HG02938 (cell line): ENCODE data around the gene PTMS.
"Not testable (repeated sequence)": the region's sequence is repeated elsewhere in the genome, so short reads cannot be mapped to it uniquely, and the experiment has no call there.

ENCODE experiments used
- ATAC-seq: cut with Tn5 transposase; IDR thresholded peaks from one replicate; pipeline ENCODE4 v1.9.1; 2021; ENCODE audit warnings: mild to moderate bottlenecking, moderate library complexity; ENCODE audit not compliant: unreplicated experiment

PTMS gene

DNA sequence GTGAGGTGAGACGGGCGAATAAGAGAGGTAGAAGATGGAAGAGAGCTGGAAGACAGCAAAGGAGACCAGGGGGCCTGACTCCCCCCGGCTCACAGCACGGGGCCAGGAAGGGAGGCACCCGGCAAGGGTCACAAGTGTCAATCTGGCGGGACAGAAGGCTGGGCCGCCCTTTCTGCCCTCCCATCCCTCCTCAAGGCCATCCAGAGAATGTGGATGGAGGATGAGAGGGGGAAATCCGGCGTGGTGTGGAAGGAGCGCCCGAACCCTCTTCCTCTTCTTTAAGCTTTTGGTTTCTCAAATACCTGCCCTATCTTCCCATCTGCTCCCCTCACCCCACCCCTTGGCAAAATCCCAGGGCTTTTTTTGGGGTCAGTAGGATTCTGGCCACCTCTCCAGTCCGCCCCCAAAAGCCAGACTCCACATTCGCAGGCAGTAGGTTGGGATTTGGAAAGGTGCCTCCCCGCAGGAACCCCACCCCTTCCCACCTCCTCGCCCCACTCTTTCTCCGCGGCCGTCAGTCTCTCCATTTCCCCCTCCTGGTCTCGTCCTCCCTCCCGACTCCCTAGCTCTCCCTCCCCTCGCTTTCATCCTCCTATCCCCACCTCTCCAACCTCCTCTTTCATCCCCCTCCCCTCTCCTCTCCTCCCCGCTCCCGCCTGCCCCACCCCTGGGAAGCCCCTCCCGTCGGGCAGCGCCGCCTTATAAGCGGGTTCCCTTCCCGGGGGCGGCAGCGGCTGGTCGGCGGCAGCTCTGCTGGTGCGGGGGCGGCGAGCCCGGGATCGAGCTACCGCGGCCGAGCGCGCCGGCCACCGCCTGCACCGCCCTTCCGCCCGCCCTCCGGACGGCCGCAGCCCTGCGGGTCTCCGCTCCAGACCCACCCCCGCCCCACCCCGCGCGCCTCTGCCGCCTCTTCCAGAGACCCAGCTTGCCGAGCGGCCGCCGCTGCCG, at the start of gene PTMS:
TSS of gene PTMS (plus strand) at position 730 of the 948 bp plus-strand sequence. CDS start 343 bp downstream, outside the sequence.
- peak; percentile 6 for ATAC-seq

GRCh38 chr12:6716874-6717437, 49.2 kb upstream of the PTMS start:
- ATAC-seq: no peak

DNA sequence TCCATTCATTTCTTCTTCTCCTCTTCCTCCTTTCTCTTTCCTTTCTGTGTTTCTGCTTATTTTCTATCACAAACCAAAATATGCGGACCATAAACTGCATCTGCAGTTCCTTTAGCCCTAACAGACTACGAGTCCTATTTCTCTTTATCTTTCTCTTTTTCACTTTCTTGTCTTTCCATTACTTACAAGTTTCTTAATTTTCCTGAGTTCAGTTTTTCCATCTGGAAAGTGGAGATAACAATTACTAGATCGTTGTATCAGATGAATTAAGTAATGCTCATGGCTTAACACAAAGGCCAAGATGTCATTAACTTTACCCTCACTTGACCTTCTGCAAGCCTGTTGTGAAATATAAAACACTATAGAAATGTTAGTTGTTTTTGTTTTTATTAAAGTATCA, 43.3 kb upstream of the PTMS start:
- ATAC-seq: no peak

- peak; percentile 88 for ATAC-seq
These were observed 42.4 kb upstream of the PTMS start, which contains the start of gene COPS7A for GRCh38 chr12:6723607-6724408. Gene COPS7A, plus strand, starts transcription at chr12:6724046. Its CDS starts 611 bp downstream, at chr12:6724657.

DNA sequence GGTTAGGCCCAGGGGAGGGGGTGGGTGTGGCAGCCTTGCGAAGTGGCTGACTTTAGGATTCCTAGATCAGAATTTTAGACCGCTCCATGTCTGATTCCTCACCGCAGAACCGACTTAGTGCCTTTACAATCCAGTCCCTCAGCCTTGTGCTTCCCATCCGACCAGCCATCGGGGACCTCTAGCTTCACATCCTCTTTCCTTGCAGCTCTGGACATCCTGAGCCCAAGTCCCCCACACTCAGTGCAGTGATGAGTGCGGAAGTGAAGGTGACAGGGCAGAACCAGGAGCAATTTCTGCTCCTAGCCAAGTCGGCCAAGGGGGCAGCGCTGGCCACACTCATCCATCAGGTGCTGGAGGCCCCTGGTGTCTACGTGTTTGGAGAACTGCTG, 41.8 kb upstream of the PTMS start:
- peak; percentile 23 for ATAC-seq

DNA sequence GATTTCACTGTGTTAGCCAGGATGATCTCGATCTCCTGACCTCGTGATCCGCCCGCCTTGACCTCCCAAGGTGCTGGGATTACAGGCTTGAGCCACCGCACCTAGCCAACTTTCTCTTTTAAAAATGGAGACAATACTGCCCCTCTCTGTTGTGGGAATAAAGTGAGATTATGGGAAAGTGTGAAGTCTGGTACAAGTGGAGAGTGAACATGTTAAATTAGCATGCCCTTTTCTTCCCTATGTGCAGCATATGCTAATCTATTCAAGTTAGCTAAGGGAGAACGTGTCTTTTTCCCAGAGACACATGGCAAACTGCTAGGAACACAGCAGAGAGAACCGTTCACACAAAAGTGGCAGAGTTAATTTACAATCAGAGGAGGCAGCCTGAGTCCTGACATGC, 40.8 kb upstream of the PTMS start:
- ATAC-seq: no peak

DNA sequence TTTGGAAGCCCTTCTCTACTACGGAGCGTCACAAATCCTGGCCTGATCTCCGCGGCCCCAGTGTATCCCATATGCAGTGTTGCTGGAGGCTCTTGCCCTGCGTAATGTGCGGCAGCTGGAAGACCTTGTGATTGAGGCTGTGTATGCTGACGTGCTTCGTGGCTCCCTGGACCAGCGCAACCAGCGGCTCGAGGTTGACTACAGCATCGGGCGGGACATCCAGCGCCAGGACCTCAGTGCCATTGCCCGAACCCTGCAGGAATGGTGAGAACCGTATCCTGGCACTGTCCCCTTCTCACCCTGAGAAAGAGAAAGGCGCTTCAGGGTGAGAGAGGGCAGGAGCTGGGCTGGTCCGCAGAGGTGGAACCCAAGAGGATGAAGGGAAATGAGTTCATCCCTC, 37.0 kb upstream of the PTMS start:
- ATAC-seq: no peak

DNA sequence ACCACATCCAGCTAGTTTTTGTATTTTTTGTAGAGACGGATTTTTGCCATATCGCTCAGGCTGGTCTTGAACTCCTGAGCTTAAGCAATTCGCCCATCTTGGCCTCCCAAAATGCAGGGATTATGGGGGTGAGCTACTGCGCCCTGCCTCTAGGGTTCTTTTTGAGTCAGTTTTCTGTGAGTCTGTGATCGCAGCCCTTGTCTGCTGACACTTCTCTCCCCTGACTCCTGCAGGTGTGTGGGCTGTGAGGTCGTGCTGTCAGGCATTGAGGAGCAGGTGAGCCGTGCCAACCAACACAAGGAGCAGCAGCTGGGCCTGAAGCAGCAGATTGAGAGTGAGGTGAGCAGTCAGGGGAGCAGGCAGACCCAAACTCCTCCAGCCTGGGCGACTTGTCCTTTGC, 36.0 kb upstream of the PTMS start:
- ATAC-seq: no peak

DNA sequence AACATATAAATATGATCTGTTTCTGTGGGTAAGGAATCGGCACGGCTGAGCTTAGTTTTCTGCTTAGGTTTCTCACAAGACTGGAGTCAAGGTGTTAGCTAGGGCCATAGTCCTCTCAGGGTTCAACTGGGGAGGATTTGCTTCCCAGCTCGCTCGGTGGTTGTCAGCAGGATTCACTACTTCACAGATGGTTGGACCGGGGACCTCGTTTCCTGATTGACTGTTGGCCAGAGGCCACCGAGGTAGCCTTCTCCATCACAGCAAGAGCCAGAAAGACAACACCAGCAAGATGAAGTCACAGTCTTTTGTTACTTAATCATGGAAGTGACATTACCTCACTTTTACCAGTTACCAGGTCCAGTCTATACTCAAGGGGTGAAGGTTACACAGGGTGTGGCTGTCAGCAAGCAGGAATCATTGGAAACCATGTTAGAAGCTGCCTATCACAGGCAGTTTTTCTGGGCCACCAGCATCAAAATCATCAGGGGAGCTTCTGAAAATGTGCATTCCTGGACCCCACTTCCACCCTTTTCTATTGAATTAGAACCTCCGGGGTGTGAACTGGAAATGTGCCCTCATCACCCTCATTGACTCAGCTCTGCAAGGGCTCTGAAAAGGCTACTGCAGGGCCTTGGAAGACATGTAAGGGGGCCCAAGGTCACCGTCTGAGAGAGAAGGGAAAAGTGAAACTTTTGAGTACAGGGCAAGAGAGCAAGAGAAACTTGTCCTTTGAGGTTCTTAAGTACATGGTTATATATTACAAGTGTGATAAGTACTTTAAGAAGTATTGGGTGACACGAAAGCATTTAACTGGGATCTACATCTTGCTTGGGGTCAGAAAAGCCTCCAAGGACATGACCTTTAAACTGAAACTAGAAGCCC, 31.4 kb upstream of the PTMS start:
- ATAC-seq: no peak

- no peak for ATAC-seq
These were observed 30.5 kb upstream of the PTMS start for GRCh38 chr12:6735448-6736191.

- ATAC-seq: no peak
These were observed 29.4 kb upstream of the PTMS start for GRCh38 chr12:6736754-6737153.

DNA sequence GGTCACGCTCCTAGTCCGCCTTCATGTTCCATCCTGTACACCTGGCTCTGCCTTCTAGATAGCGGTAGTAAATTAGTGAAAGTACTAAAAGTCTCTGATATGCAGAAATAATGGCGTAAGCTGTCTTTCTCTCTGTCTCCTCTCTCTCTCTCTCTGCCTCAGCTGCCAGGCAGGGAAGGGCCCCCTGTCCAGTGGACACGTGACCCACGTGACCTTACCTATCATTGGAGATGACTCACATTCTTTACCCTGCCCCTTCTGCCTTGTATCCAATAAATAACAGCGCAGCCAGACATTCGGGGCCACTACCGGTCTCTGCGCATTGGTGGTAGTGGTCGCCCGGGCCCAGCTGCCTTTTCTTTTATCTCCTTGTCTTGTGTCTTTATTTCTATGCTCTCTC, 24.1 kb upstream of the PTMS start:
- ATAC-seq: not testable (repeated sequence)

DNA sequence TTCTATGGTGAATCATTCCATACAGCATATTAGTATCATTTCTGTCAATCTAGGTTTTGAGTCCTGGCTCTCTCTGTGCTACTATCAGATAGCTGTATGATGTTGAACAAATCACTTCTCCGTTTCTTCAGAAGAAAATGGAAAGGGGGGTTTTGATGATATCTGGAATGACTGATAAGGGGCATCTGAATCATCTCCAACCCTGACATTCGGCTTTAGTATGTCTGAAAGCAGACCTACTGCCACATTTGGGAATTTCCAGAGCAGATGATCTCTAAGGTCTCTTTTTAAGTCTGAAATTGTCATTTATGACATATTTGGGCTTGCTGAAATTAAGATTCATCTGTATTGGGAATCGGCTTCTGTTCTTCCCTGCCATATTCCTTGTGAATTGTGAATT, 23.3 kb upstream of the PTMS start:
- ATAC-seq: no peak

DNA sequence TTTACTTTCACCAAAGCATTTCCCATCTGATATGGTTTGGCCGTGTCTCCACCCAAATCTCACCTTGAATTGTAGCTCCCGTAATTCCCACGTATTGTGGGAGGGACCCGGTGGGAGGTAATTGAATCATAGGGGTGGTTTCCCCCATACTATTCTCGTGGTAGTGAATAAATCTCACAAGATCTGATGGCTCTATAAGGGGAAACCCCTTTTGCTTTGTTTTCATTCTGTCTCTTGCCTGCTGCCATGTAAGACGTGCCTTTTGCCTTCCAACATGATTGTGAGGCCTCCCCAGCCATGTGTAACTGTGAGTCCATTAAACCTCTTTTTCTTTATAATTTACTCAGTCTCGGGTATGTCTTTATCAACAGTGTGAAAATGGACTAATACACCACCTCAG, 22.9 kb upstream of the PTMS start:
- ATAC-seq: not testable (repeated sequence)

- ATAC-seq: no peak
These were observed 20.2 kb upstream of the PTMS start for GRCh38 chr12:6745741-6746525.

DNA sequence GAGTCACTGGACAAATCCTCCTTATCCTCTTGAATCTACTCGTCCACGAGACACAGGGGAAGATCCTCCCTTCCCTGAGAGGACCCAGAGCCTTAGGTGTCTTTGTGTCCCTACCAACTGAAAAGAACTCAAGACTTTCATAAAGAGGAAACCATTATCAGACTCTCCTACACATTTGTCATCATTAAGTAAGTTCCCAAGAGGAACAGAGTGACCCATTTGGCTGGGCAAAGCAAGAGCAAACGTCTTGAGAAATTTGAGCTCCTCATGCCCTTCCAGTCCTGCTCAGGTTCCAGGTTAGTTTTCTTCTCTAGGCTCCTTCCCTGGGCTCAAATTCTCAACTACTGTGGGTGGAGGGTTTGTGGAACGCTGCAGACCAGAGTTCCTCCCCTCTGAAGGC, 18.9 kb upstream of the PTMS start:
- ATAC-seq: no peak

- ATAC-seq: no peak
These were observed 17.4 kb upstream of the PTMS start for GRCh38 chr12:6748761-6749160.

- ATAC-seq: no peak
These were observed 15.7 kb upstream of the PTMS start for GRCh38 chr12:6750506-6750905.

- ATAC-seq: no peak
These were observed 14.4 kb upstream of the PTMS start for GRCh38 chr12:6751767-6752166.
